Smooth muscle cell (in vitro differentiated cells): ENCODE measurements around the gene GPR12. TPM values are rescaled to one million over a fixed set of nuclear protein-coding genes. Genes with fewer than 3 reads are reported as not detected.
A peak's percentile ranks its signal among the peaks of the same experiment; 100 is the strongest.

ENCODE experiments used
- DNase-seq: peaks from one replicate; lab custom pipeline; 2025; ENCODE audit not compliant: unreplicated experiment; lab: John Stamatoyannopoulos, UW
- H2AFZ ChIP-seq: fragments of 200-600 bp; sonication (generic); 2 replicates; pipeline ENCODE4 v1.6.0; 2016; ENCODE audit warnings: antibody characterized with exemption, low read depth, mild to moderate bottlenecking
- H3F3A ChIP-seq: fragments of 200-600 bp; sonication (generic); 2 replicates; pipeline ENCODE4 v1.6.0; 2017; ENCODE audit warnings: antibody characterized with exemption, low read depth
- H3K27ac ChIP-seq: fragments of 200-600 bp; sonication (generic); 2 replicates; pipeline ENCODE4 v1.5.1; 2016; ENCODE audit warnings: low read depth, mild to moderate bottlenecking
- H3K27me3 ChIP-seq: fragments of 200-600 bp; sonication (generic); 2 replicates; pipeline ENCODE4 v1.6.1; 2016; ENCODE audit warnings: low read depth, mild to moderate bottlenecking
- H3K36me3 ChIP-seq: fragments of 200-600 bp; sonication (generic); 2 replicates; pipeline ENCODE4 v1.5.1; 2016; ENCODE audit warnings: low read depth
- H3K4me1 ChIP-seq: fragments of 200-600 bp; sonication (generic); 2 replicates; pipeline ENCODE4 v1.5.1; 2016; ENCODE audit warnings: low read depth
- H3K4me2 ChIP-seq: fragments of 200-600 bp; sonication (generic); 2 replicates; pipeline ENCODE4 v1.6.0; 2016; ENCODE audit warnings: mild to moderate bottlenecking
- H3K4me3 ChIP-seq: fragments of 200-600 bp; sonication (generic); 2 replicates; pipeline ENCODE4 v1.5.1; 2016; ENCODE audit warnings: mild to moderate bottlenecking
- H3K79me2 ChIP-seq: fragments of 200-600 bp; sonication (generic); 2 replicates; pipeline ENCODE4 v1.6.0; 2016; ENCODE audit warnings: low read depth, mild to moderate bottlenecking
- H3K9ac ChIP-seq: fragments of 200-600 bp; sonication (generic); 2 replicates; pipeline ENCODE4 v1.6.0; 2016; ENCODE audit warnings: low read depth
- H3K9me3 ChIP-seq: fragments of 200-600 bp; sonication (generic); replicated peaks from 2 replicates; pipeline ENCODE4 v1.5.1; 2016; ENCODE audit warnings: low read depth
- H4K20me1 ChIP-seq: fragments of 200-600 bp; sonication (generic); 2 replicates; pipeline ENCODE4 v1.6.0; 2016; ENCODE audit warnings: low read depth
- WGBS: methylation state at CpG from one replicate; pipeline ENCODE4 v1.1.7; 2016; ENCODE audit warnings: low lambda C conversion rate; 5-methylcytosine and 5-hydroxymethylcytosine counted together
- polyA plus RNA-seq: library from polyadenylated mRNA; unstranded; fragments of >200 nt; fragmentation: Nextera tagmentation; extraction: Ambion mirVana; gene quantifications from 2 replicates; pipeline ENCODE4 v1.2.1, GENCODE V29; 2016
- total RNA-seq: library from RNA; depleted of rRNA; stranded (reverse); fragments of >200 nt; gene quantifications from 2 replicates; pipeline ENCODE4 v1.2.3, GENCODE V29; 2014
- TF ChIP-seq, protein P1 (sequence below): fragments of 200-600 bp; sonication (generic); IDR thresholded peaks from 2 replicates; pipeline ENCODE4 v1.5.1; 2017; ENCODE audit warnings: borderline replicate concordance, mild to moderate bottlenecking, antibody characterized with exemption; ENCODE audit not compliant: insufficient read depth, poor library complexity, severe bottlenecking

GPR12 gene
- total and polyA plus RNA-seq, 2 experiments from 2014 or later, result not detected

DNA sequence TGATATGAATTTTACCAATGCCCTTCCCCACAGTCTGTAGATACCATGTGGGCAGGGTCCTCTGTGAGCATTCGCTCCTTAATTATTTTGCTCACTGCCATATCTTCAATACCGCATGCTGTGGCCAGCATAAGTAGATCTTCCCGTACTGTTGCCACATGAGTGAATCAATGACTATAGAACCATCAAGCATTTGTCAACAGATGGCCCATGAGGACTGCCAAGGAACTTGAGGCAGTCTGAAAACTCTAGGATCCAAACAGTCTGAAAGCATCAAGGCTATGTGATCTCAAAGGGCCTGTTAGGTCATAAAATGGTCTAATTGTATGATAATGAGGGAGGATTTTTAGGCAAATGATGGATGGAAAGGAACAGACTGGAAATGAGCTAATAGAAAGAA, 27.4 kb upstream of the GPR12 start:
- DNase-seq, result no peak
- peaks cover 51% of the 10 kb centered on the region for H3K27me3 ChIP-seq

DNA sequence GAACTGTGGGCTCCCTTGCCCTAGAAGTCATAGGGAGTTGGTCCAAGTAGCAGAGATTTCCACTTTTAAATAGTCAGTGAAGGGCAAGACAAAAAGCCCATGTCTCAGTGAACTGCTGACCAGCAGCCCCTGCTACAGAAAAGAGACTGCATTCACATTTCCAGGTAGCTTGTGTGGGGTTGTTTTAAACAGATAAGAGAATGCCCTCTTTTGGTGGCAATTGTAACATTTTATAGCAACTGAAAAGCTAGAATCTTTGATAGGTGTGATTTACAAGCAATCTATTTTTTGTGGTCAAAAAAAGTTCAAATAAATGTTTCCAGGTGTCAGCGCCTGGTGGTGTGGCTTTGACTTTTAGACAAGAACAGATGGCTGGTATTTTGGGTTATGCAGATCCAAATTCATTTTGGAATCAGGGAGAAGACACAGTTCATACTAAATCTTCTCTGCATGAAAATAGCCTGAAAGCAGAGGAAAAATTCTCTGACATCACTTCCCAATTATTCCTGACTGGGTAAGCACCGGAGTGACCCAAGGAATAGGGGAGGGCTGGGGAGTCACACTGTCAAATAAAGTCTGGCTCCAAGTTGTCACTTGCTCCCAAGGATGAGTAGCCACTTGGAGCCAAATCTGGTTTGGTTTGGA, 26.2 kb upstream of the GPR12 start:
- H4K20me1 ChIP-seq, result no peaks in the 10 kb centered on the region
- peaks cover 51% of the 10 kb centered on the region for H3K27me3 ChIP-seq
- no peak overlapping the region for H3K4me2 ChIP-seq
- TF ChIP-seq, protein P1, sequence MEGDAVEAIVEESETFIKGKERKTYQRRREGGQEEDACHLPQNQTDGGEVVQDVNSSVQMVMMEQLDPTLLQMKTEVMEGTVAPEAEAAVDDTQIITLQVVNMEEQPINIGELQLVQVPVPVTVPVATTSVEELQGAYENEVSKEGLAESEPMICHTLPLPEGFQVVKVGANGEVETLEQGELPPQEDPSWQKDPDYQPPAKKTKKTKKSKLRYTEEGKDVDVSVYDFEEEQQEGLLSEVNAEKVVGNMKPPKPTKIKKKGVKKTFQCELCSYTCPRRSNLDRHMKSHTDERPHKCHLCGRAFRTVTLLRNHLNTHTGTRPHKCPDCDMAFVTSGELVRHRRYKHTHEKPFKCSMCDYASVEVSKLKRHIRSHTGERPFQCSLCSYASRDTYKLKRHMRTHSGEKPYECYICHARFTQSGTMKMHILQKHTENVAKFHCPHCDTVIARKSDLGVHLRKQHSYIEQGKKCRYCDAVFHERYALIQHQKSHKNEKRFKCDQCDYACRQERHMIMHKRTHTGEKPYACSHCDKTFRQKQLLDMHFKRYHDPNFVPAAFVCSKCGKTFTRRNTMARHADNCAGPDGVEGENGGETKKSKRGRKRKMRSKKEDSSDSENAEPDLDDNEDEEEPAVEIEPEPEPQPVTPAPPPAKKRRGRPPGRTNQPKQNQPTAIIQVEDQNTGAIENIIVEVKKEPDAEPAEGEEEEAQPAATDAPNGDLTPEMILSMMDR, result no peak
- 94% methylated on average over 2 of the region's 2 CpGs for WGBS
- no peak overlapping the region for H3K9ac ChIP-seq
- no peaks in the 10 kb centered on the region for H3F3A ChIP-seq
- no peak overlapping the region for H3K27ac ChIP-seq
- H3K36me3 ChIP-seq, result no peaks in the 10 kb centered on the region
- H3K79me2 ChIP-seq, result no peaks in the 10 kb centered on the region
- no peaks in the 10 kb centered on the region for H3K4me1 ChIP-seq
- H3K4me3 ChIP-seq, result no peak overlapping the region
- no peak for DNase-seq
- H2AFZ ChIP-seq, result no peak overlapping the region
- H3K9me3 ChIP-seq, result no peaks in the 10 kb centered on the region

More for the DNA sequence above, 27.4 kb upstream of the GPR12 start:
- Histone ChIP-seq H3K4me1 (no peaks in the 10 kb centered on the region), H3K79me2 (no peaks in the 10 kb centered on the region), H3K36me3 (no peaks in the 10 kb centered on the region), H3F3A (no peaks in the 10 kb centered on the region), H3K9ac (no peak overlapping the region), H3K4me2 (no peak overlapping the region), H4K20me1 (no peaks in the 10 kb centered on the region), H3K4me3 (no peak overlapping the region), H2AFZ (no peak overlapping the region), H3K27ac (no peak overlapping the region), H3K9me3 (no peaks in the 10 kb centered on the region)
- 94% methylated on average over 3 of the region's 3 CpGs for WGBS
- TF ChIP-seq, protein P1, result no peak

DNA sequence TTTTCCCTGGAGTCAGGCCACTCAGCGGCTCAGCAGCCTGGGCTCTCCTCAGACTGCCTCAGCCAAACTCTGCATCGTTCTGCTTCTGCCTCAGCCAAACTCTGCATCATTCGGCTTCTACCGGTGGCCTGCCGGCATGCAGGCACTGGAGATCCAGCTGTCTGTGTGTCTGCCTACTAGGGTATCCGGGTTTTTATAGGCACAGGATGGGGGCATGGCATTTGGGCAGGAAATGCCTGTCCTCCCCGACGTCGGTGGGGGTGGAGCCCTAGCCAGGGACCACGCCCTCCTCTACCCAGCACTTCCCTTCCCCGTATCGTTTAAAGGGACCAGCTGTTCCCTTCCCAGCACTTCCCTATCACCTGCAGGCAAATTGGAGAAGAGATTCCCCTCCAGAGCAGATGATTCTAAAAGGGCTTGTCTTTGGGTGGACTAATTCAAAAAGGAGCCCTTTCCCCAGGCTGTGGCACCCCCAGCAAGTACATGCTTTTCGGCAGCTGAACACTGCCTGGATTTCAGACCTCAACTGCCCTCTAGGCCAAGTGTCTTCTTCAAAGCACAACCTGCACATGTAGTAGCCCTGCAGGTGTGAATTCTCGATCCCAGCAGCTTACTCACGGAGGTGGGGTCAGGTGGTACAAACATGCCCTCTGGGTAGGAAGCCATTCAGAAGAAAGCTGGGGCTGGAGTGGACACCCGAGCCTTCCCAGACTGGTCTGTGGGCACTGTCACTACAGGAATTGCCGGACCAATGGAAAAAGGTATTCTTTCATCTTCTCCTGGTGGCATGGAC, 25.4 kb upstream of the GPR12 start:
- H3K27me3 ChIP-seq, result peaks cover 51% of the 10 kb centered on the region
- TF ChIP-seq, protein P1, result no peak
- no peaks in the 10 kb centered on the region for H4K20me1 ChIP-seq
- no peaks in the 10 kb centered on the region for H3K79me2 ChIP-seq
- DNase-seq, result no peak
- no peak overlapping the region for H3K4me3 ChIP-seq
- 30% methylated on average over 17 of the region's 17 CpGs for WGBS
- H3K36me3 ChIP-seq, result no peaks in the 10 kb centered on the region
- H3K27ac ChIP-seq, result no peak overlapping the region
- H3K4me2 ChIP-seq, result peak overlapping the region; percentile 51
- no peaks in the 10 kb centered on the region for H3F3A ChIP-seq
- H3K9me3 ChIP-seq, result no peaks in the 10 kb centered on the region
- H3K4me1 ChIP-seq, result no peaks in the 10 kb centered on the region
- H3K9ac ChIP-seq, result no peak overlapping the region
- no peak overlapping the region for H2AFZ ChIP-seq
